SW480 (cell line): ENCODE results near the gene MACROD2.

Experiments used
- DNase-seq: peaks from one replicate; pipeline ENCODE4 v3.0.0-alpha.2; 2016; ENCODE audit warnings: low spot score

The MACROD2 gene

GRCh38 chr20:15674253-15675060 is 1679.1 kb downstream of the MACROD2 start:
- no peak for DNase-seq

- DNase-seq, result no peak
Measured at GRCh38 chr20:15675061-15675514, 1679.8 kb downstream of the MACROD2 start.

GRCh38 chr20:15675813-15676484 is 1680.6 kb downstream of the MACROD2 start:
- DNase-seq, result no peak

GRCh38 chr20:15676815-15677214 is 1681.5 kb downstream of the MACROD2 start:
- DNase-seq, result no peak

GRCh38 chr20:15682690-15683089 is 1687.4 kb downstream of the MACROD2 start:
- DNase-seq, result no peak

- DNase-seq, result no peak
Measured at GRCh38 chr20:15692570-15692969, 1697.3 kb downstream of the MACROD2 start.

- no peak for DNase-seq
Measured at GRCh38 chr20:15699431-15700146, 1704.3 kb downstream of the MACROD2 start.

GRCh38 chr20:15700147-15700765 is 1704.9 kb downstream of the MACROD2 start:
- DNase-seq, result no peak

- DNase-seq, result no peak
Measured at GRCh38 chr20:15702161-15702560, 1706.8 kb downstream of the MACROD2 start.

- peak; percentile 8 for DNase-seq
Measured at GRCh38 chr20:15703171-15703911, 1708.0 kb downstream of the MACROD2 start.

GRCh38 chr20:15705975-15706374 is 1710.7 kb downstream of the MACROD2 start:
- DNase-seq, result no peak

GRCh38 chr20:15706719-15707118 is 1711.4 kb downstream of the MACROD2 start:
- DNase-seq, result no peak

- DNase-seq, result peak; percentile 55
Measured at GRCh38 chr20:15708984-15709598, 1713.8 kb downstream of the MACROD2 start.

GRCh38 chr20:15710636-15711035 is 1715.3 kb downstream of the MACROD2 start:
- DNase-seq, result no peak

- no peak for DNase-seq
Measured at GRCh38 chr20:15711177-15711576, 1715.9 kb downstream of the MACROD2 start.

GRCh38 chr20:15716256-15716655 is 1720.9 kb downstream of the MACROD2 start:
- no peak for DNase-seq

- no peak for DNase-seq
Measured at GRCh38 chr20:15726416-15726815, 1731.1 kb downstream of the MACROD2 start.

- no peak for DNase-seq
Measured at GRCh38 chr20:15734052-15734451, 1738.7 kb downstream of the MACROD2 start.

GRCh38 chr20:15739035-15739434 is 1743.7 kb downstream of the MACROD2 start:
- no peak for DNase-seq

- no peak for DNase-seq
Measured at GRCh38 chr20:15740046-15740775, 1744.9 kb downstream of the MACROD2 start.
